ENCODE measurements around the gene ZP3.
"Not testable (repeated sequence)": the region's sequence is repeated elsewhere in the genome, so short reads cannot be mapped to it uniquely, and the experiment has no call there.

The ZP3 gene

GRCh38 chr7:76485822-76486610 lies 61.3 kb downstream of the ZP3 start:
- not testable (repeated sequence) for DNase-seq (ENCODE audit: low read depth in 2 of 2)

GRCh38 chr7:76486618-76487017 lies 61.9 kb downstream of the ZP3 start:
- peak; percentile 30 to 34 for DNase-seq (ENCODE audit: low read depth in 2 of 2)

DNA sequence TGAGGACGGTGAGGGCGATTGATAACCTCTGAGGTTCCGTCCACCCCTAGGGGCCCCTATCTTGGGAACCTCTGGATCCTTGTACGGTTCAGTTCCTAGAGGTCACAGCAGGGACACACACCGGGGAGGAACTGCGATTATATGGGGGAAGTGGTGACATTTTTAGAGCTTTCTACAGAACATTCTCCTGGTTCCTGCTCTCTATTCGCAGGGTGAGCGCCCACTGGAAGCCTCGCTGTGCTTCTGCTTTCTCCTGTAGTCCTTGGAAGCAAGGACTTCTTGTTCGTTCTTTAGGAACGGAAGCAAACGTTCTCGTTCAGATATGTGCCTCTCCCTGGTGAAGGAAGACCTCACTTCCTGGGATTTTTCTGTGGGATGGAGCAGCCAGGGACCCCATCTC lies 63.2 kb downstream of the ZP3 start:
- DNase-seq (ENCODE audit: low read depth in 2 of 2), result not testable (repeated sequence)
